Hematopoietic multipotent progenitor cell treated with erythropoietin and hydrocortisone succinate and interleukin-3 and kit ligand, for 4 days (in vitro differentiated cells): ENCODE measurements around the gene MPG.

Experiments used
- DNase-seq: peaks from one replicate; pipeline ENCODE4 v3.0.0-alpha.2; 2015

The MPG gene

DNA sequence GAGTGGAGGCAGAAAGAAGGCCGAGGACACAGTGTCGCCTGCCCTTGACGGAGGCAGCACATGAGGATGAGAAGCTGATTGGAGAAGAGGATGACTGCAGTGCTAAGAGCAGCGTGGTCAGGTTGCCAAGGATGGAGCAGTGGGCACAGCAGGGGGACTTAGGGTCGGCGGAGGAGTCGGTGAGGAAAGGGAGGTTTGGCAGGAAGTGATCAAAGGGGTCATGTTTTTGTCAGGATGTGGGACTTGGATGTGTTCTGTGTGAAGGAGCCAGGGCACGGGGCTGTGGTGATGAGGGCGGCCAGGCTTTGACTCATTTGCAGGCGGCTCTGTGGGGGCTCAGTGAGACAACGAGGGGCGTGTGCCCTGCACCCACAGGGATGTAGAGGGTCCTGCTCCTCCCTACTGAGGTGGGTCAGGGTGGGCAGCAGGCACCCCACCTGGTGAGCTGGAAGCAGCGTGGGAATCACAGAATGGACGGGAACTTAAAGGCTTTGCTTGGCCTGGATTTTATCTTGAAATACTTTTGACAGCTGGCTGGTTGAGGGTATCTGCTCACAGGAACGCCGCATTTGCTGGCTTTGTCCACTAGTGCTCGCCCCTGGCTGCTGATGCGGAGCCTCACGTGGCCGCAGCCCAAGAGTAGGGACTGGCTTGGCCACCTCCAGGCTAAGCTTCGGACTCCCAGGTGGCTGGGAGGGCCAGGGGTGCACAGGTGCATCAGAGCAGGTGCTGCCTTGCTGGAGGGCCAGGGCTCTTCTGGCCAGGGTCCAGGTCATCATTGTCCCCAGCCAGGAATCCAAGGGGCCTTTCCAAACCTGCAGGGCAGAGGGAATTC lies 6.0 kb downstream of the MPG start:
- DNase-seq = peak; percentile 44

DNA sequence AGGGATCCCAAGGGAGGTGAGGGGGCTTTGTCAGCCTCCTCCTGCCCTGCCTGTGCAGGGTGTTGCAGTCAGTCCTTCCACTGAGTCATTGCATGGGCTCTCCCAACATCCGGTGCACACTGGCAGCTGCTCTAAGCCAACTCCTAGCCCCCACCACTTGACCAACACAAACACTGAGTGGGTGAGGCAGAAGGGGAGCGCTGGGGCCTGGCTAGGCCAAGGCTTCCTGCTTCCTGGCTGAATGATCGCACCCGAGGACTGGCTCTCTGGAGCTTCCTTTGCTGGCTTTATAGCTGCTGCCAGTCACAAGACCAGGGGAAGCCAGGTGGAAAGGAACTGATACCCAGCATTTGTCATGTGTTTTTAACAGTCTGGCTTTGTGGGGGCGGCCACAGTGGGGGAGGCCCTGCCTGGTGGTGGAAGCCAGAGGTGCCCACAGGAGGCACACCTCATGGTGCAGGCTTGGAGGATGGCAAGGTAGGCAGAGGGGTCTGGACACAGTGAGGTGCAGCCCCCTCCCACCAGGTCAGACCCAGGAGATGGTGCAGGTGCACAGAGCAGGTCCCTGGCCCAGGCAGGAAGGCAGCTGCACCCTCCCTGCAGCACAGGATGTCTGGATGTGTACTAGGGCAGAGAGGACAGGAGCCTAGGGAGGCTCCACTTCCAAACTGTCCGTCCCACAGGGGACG lies 6.8 kb downstream of the MPG start:
- peak; percentile 92 for DNase-seq

DNA sequence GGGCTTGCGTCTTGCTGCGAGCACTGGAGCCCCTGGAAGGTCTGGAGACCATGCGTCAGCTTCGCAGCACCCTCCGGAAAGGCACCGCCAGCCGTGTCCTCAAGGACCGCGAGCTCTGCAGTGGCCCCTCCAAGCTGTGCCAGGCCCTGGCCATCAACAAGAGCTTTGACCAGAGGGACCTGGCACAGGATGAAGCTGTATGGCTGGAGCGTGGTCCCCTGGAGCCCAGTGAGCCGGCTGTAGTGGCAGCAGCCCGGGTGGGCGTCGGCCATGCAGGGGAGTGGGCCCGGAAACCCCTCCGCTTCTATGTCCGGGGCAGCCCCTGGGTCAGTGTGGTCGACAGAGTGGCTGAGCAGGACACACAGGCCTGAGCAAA lies 7.4 kb downstream of the MPG start:
- DNase-seq = no peak

DNA sequence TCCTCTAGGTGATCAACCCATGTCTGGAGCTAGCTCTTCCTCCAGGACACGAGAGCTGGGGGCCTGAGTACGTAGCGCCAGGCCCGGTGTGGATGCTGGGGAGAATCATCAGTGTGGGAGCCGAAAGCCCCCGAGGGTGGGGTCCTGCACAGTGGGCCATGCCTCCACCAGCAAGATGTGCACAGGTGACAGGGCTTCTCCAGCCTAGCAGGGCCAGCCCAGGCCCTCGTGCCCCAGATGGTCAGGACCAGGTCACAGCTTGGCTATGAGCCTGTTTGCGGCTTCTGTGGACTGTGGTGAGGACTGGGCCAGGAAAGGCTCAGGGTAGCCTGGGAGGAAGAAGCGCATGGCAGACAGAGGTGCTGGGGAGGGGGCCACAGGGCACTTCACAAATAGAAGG lies 7.8 kb downstream of the MPG start:
- peak; percentile 42 for DNase-seq

DNA sequence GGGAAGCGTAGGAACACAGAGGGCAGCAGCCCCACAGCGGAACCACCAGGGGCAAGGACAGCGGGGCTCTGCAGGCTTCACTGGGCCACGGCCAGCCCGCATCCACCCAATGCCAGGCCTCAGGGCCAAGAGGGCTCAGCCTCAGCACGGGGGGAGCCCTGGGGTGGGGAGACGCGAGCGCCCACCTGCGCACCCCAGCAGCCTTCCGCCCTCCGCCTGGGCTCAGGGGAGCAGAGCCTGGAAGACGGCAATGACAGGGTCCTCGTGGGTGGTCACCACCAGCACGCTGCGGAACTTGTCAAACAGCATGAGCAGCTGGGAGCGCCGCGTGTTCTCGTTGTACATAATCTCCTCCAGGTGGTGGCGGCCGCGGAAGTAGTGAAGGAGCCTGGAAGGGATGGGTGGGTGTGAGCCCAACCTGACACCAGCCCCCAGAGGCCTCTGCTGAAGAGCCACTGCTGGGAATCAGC lies 8.5 kb downstream of the MPG start:
- no peak for DNase-seq

DNA sequence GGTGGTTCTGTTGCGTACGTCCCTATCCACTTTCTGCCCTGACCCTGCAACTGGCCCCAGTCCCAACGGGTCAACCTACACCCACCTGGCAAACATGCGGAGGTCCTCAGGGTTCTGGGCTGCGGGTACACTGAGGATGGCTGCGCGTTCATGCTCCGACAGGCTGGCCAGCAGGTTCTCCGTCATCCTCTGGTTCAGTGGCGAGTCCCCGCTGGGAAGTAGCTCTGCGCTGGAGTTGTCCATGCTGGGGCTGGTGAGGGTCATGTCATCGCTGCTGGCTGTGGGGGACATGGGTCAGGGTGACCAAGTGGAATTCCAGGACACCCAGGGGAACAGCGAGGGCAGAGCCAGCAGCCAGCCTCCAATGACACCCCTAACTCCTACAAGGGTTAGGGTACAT lies 10.6 kb downstream of the MPG start:
- DNase-seq = no peak

DNA sequence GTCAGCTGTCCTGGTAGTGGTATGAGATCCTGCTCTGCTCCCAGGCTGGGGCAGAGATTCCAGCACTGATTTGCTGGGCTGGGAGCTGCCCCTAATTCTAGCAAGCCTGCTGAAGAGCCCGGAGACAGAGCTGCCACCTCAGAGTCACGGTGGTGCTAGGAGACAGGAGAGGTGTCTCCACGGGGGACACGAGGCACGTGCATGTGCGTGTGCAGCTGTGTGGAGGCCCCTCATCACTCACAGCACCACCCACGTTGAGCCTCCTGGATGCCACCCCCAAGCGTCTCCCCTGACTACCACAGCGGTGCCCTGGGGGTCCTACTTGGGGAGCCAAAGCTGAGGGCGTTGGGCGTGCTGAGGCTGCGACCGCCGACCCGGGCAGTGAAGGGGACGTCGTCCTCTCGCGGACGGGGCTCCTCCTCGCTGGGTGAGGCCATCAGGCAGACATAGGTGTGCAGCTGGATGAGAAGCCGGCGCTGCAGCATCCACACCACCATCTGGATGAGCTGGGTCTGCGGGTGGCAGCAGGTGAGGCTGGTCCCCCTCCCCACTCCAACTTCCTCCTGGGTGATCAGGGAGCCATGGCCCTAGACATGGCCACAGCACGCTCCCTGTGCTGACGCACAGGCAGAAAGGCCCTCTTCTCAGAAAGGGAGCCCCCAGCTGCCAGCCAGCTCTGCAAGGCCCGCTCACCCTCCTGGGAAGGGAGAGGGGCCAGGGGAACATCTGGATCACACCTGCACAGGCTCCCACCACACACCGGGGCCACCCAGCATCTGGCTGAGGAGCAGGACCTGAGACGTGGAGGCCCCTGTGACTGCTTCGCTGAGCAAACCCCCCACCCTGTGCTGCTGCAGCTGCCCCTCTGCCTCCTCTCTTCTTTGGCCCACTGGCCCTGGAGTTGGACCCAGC lies 11.6 kb downstream of the MPG start:
- no peak for DNase-seq

DNA sequence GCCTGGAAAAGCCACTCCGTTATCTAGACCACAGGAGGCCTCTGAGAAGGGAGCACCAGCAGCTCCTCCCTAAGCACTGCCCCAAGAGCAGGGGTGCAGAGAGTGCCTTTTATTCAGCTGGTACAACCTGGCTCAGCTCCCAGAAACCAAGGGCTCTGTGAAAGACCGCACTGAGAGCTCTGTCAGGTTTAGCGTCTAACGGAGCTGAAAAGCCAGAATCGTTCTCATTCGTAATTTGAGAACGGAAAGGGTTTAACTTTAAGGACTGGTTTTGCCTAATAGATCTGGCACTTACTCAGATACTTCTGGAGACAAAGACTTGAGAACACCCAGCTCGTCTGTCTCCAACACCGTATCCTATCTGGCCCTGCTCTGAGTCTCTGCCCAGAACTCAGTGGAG lies 13.5 kb downstream of the MPG start:
- DNase-seq = peak; percentile 89

DNA sequence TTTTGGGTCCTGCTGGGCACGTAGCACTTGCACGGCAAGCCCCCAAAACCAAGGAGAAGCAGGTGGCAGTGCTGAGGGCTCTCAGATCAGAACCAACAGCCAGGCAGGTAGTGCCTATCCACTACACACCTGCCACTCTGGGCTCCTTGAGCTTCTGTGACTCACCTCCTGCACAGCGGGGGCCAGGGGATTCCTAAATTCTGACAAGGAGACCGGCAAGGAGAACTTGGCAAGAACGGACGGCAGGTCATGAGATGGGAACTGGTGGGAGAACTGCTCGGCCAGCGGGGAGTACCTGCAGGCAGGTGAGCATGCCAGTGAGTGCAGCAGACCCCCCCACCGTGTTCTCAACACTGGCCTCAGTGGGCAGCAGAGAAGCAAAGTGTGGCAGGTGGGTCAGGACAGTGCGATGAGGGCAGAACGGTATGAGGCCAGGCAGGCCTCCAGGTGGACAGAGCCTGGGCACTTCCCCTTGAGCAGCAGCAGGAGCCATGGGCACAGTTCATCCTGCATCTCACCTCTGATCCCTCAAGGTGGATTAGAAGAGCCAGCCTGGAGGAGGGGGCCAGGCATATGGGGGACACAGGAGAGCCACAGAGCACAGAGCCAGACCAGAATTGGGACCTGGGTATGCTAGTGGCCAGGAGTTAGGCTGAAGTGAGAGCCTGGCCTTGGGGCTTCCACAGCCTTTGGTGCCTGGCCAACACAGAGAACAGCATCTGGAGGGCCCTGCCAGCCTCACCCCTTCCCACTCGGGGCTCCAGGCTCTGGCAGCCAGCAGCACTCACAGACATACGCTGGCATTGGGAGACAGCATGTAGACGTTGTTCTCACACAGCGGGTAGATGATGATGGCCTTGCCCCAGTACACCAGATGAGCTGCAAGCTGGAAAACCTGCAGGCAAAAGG lies 14.7 kb downstream of the MPG start:
- no peak for DNase-seq

DNA sequence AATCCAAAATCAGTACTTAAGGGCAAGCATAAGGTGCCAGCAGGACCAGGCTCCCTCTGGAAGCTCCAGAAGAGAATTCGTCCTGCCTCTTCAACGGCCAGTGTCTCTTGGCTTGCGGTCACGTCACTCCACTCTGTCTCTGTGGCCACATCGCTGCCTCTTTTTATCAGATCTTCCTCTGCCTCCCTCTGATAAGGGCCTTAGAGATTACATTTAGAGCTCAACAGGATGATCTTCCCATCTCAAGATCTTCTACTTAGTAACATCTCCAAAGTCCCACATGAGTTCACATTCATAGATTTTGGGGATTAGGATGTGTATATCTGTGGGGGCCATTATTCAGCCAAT lies 16.9 kb downstream of the MPG start:
- peak; percentile 61 for DNase-seq

DNA sequence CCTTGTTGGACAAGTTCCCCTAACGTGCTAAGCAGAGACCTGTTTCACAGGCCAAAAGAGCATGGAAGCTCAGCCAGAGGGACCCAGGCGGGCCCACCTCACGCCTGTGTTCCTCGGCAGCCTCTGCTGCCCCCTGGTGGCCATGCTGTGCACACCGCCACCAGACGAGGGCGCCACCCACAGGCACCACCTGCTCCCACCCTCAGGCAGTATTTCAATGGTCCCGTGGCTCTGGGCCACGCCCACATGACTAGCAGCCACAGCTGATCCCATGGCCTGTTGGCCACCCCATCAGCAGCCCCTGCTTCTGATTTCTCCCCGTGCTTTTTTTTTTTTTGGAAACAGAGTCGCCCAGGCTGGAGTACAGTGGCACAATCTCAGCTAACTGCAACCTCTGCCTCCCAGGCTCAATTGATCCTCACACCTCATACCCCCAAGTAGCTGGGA lies 18.9 kb downstream of the MPG start:
- DNase-seq = peak; percentile 97

DNA sequence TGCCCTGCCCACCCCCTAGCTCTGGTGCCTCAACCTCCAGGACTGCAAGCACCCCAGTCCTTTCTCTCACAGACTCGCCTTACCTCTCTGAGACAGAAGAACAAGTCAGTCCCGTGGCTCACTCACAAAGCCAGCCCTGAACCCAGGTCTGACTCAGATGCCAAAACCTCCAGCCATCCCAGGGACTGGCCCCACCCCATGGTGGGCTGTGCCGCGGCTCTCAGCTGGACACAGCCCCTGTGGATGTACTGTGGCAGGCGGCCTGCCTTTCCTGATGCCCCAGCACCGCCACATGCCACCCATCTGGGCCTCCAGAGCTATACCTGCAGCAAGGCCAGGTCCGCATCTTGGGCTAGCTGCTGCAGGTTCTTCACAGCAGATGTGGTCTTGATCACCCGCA lies 19.8 kb downstream of the MPG start:
- DNase-seq = no peak

DNA sequence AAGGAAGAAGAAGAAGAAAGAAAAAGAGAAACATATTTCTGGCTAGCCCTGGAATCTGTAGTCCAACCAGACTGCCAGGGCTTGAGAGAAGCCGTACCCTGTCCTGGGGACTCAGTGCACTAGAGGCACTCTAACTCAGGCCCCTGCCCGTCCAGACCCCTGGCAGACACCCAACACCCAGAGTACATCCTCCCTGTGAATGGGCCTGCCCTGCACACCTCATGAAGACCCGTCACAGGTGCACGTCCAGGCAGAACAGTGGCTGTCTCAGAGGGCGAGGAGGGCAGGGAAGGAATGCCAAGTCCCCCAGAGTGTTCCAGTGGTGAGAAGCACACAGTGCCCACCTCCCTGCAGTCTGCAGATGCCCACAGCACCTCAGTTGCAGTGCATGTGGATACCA lies 23.0 kb downstream of the MPG start:
- DNase-seq = no peak

DNA sequence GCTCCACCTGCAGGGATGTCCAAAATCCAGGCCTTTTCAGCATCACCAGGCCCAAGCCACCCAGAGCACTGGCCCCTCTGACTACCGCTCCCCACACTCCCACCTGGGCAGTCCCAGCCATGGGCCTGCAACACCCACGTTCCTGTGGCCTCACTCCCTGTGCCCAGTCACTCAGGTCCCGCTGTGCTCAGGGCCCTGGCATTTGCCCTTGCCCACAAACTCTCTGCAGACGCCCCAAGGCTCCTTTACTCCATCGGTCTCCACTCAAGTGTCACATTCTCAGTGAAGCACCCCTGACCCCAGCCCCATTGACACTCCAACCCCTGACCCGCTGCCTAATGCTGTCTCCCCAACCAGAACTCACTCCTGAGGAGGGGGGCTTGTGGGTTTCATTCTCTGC lies 23.6 kb downstream of the MPG start:
- DNase-seq = no peak

DNA sequence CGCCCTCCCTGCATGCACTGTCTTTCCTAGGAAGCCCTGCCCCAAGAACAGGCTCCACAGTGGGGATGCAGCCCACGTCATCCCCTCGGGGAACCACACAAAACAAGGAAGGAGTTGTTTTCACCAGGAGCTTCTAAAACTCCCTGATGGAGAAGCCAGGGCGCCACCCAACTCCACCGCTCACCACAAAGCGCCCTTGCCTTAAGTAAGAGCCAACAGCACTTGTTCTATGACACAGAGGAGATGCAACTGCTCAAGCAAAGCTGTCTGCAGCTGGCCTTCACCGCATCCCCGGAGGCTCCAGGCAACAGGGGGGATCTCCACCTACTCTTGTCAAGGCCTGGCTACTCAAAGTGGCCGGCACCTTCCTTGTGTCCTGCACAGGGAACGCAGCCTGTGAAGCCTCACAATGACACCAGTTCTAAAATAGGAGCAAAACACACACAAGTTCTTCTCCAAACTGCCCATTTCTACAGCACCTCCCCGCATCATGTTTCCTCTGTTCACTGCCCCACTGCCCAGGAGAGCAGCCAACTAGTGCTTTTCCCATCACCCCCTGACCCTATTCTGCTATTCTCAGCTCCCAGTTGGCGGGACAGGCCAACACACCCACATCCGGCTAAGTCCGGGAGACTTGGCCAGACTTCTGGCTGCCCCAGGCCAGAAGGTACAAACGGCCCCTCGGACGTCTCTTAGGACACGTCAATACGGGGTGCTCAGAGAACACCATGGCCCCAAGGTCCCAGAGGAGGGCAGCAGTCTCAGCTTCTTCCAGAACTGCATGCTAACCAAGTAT lies 24.2 kb downstream of the MPG start:
- DNase-seq = no peak

DNA sequence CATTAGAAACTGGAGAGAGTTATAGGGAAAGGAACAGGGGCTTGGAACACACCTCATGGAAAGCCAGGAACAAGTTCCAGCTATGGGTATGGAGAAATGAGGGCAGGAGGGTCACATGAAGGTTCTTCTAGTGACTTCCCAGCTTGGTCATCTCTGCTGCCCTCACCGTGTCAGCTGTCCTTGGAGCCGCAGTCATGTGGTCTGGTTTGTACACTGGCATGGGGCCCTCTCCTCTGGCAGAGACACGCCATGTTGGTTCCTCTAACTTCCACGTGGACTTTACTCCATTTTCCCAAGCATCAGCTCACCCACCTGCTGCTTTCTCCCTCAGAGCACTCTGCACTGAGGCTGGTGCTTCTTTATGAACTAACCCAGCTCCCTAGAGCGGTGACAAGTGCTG lies 26.3 kb downstream of the MPG start:
- DNase-seq = no peak

DNA sequence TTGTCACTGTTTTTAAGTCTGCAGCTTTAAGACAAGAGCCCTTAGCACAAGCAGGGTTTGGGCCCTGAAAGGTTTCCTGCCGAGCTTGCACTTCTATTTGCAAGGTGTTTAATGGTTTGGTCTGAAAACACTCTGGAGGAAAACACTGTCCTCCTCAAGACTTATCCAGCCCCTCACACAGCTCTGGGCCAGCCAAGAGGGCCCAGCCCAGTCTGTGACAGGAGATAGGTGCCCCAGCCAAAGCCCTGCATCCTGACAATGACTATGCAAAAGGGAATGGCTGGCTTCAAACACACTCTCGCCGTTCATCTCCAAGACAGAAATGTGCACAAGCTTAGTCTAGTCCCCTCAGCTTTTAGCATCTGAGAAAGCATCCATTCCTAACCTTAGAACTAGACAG lies 26.9 kb downstream of the MPG start:
- peak; percentile 93 for DNase-seq

DNA sequence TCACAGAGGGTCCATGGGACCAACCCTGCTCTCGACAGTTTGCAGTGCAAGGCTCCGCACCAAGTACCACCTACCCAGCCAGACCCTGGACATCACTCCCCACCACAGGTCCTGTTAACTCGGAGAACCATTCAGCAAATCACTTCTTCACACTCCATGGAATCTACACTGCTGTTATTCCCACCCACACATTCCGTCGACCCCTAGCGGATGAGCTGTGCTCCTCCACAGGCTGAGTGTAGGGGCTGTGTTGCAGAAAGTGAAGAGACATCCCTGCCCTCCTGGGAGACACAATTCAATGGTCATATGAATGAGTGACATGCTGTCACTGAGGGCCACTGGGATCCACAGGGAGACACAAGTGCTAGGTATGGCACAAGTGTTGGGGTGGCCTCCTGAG lies 27.5 kb downstream of the MPG start:
- no peak for DNase-seq

DNA sequence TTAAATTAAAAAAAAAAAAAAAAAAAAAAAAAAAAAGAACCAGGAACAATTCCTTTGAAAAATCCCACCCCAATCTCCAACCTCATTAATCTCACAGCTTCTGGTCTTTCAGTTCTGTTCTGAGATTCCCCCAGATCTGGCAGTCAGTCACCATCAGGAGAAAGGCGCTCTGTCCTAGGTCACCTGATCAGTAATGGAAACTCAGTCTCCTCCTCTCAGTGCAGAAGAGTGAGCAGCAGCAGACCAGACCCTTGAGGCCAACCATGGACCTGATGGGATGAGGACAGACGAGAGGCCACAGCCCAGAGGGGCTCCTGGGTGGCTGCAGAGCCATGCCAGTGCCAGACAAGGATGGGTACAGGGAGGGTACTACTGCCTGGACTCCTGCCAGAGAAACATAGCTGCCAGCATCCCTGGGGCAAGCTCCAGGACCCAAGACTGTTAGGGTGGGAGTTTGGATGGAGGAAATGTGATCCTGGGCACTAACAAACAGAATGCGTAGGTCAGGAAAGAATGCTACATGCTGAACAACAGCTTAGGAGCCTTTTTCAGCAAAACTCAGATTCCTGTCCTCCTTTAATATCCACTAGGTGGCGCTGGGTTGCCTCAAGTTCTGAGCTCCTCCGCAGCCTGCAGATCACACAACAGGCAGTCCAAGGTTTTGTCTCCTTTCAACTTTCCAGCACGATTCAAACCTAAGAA lies 28.7 kb downstream of the MPG start:
- DNase-seq = peak; percentile 95

DNA sequence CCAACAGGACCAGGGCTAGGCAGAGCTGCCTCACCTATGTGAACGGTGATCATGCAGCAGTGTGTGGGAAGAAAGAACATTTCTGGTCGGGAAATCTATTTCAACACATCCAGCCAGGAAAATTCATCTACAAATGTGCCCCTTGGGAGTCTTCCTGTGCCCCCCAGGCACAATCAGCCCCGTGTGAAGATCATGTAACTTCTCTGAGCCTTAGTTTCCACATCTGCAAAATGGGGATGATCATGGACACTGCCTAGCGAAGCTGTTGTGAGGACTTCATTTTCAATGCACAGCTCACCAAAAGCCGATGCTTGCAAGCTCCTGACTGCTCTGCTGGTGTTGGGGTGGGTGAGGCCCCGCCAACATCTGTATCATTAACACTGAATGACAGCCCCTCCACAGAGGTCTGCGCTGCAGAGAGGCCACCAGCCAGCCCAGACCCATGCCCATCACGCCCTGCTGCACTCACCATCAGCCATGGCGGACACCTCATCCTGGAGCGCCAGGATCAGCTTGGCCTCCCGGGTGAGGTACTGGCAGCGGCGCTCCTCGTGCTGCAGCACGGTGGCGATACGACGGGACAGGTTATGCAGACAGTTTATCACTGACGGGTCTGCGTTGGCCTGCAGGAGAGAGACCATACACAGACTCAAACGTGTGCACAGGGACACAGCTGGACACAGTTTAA lies 34.3 kb downstream of the MPG start:
- no peak for DNase-seq
